Measurements from ENCODE around the gene DCAF6.

DCAF6 gene

DNA sequence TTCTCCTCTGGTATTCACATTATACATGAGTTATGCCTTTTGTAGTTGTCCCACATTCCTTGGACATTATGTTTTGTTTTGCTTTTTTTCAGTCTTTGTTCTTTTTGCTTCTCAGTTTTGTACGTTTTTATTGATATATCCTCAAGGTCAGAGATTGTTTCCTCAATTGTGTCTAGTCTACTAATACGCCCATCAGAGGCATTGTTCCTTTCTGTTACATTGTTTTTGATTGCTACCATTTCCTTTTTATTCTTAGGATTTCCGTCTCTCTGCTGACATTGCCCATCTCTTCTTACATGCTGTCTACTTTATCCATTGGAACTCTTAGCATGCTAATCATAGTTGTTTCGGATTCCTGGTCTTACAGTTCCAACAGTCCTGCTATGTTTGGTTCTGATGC, 28.2 kb downstream of the DCAF6 start:
- H3K4me3 ChIP-seq (ENCODE audit: low read depth, low read length) = no peak overlapping the region
- TF ChIP-seq, protein P1, sequence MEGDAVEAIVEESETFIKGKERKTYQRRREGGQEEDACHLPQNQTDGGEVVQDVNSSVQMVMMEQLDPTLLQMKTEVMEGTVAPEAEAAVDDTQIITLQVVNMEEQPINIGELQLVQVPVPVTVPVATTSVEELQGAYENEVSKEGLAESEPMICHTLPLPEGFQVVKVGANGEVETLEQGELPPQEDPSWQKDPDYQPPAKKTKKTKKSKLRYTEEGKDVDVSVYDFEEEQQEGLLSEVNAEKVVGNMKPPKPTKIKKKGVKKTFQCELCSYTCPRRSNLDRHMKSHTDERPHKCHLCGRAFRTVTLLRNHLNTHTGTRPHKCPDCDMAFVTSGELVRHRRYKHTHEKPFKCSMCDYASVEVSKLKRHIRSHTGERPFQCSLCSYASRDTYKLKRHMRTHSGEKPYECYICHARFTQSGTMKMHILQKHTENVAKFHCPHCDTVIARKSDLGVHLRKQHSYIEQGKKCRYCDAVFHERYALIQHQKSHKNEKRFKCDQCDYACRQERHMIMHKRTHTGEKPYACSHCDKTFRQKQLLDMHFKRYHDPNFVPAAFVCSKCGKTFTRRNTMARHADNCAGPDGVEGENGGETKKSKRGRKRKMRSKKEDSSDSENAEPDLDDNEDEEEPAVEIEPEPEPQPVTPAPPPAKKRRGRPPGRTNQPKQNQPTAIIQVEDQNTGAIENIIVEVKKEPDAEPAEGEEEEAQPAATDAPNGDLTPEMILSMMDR (IDR thresholded peaks at IDR 0.05; ENCODE audit: borderline replicate concordance, insufficient read depth, low read depth, low read length) = no peak

DNA sequence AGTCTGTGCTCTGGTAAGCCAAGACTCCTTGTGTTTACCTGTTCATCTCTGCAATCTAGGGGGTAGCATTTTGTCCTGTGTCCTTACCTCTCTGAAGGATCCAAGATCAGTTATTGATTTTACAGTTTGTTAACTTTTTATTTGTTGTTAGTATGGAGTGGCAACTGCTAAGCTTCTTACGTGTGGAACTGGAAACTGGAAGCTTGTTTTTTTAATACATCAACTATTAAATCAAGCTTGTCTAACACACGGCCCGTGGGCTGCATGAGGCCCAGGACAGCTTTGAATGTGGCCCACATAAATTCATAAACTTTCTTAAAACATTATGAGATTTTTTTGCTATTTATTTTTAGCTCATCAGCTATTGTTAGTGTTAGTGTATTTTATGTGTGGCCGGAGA, 29.6 kb downstream of the DCAF6 start:
- TF ChIP-seq, protein P1 (IDR thresholded peaks at IDR 0.05; ENCODE audit: borderline replicate concordance, insufficient read depth, low read depth, low read length) = no peak
- no peak overlapping the region for H3K4me3 ChIP-seq (ENCODE audit: low read depth, low read length)

DNA sequence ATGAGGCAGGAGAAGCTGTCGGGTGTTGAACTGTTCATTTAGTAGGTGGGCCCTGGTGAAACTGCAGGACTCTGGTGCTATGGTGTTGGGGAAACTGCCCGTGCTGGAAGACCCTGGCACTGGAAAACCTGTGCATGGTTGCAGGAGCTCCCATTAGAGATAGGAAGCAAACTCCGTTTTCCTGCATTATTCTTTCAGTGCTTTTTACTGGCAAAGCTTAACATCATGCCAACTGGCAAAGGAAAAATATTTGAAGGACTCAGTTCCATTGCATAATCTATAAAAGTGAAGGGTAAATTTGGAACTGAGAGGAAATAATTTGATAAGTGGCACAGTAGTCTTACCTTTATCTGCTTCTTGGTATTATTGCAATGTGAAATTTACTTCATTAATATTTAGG, 32.1 kb downstream of the DCAF6 start:
- H3K4me3 ChIP-seq (ENCODE audit: low read depth, low read length) = no peak overlapping the region
- TF ChIP-seq, protein P1 (IDR thresholded peaks at IDR 0.05; ENCODE audit: borderline replicate concordance, insufficient read depth, low read depth, low read length) = no peak

DNA sequence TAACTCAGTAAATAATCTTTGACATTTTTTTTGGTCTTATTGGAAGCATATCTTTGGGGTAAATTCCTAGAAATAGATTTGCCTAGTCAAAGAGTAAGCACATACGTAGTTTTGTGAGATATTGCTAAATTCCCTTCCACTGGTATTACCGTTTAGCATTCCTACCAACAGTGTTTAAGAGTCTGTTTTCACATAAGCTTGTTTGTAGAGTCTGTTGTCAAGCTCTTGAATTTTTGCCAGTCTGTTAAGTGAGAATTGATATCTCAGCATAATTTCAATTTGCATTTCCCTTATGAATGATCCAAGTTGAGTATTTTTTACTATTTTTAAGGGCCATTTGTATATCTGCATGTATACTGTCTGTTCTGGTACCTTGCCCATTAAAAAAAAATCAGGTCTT, 37.3 kb downstream of the DCAF6 start:
- no peak overlapping the region for H3K4me3 ChIP-seq (ENCODE audit: low read depth, low read length)
- TF ChIP-seq, protein P1 (IDR thresholded peaks at IDR 0.05; ENCODE audit: borderline replicate concordance, insufficient read depth, low read depth, low read length) = no peak

DNA sequence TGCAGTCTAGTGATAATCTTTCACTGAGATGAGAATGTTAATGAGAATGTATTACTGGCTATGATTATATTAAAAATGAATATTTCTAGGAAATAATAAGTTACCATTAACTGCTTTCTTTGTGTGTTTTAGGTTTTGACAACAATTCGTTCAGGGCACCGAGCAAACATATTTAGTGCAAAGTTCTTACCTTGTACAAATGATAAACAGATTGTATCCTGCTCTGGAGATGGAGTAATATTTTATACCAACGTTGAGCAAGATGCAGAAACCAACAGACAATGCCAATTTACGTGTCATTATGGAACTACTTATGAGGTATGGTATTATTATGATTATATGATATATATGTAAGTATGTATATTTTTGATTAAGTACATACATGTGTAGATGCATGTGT, 38.2 kb downstream of the DCAF6 start:
- H3K4me3 ChIP-seq (ENCODE audit: low read depth, low read length) = no peak overlapping the region
- TF ChIP-seq, protein P1 (IDR thresholded peaks at IDR 0.05; ENCODE audit: borderline replicate concordance, insufficient read depth, low read depth, low read length) = no peak

DNA sequence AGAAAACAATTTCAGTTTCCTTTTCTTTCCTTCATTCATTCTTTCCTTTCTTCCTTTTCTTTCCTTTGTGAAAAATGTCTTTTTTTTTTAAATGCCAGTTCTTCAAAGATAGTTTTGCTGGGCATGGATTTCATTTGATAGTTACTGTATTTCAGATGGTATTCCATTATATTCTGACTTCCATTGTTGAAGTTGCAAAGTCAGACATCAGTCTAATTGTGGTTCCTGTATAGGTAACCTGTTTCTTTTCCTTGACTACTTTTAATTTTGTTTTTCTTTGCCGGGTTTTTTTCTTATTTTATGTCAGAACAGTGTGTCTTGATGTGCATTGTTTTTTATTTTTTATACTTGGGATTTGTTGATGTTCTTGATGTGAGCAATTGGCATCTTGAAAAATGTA, 40.8 kb downstream of the DCAF6 start:
- no peak overlapping the region for H3K4me3 ChIP-seq (ENCODE audit: low read depth, low read length)
- TF ChIP-seq, protein P1 (IDR thresholded peaks at IDR 0.05; ENCODE audit: borderline replicate concordance, insufficient read depth, low read depth, low read length) = no peak

DNA sequence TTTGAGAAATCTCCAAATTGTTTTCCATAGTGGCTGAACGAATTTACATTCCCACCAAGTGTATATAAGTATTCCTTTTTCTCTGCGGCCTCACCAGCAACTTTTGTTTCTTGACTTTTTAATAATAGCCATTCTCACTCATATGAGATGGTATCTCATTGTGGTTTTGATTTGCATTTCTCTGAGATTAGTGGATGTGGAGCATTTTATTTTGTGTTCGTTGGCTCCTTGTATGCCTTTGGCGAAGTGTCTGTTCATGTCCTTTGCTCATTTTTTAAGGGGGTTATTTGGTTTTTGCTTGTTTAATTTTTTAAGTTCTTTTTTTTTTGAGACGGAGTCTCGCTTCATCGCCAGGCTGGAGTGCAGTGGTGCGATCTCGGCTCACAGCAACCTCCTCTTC, 45.5 kb downstream of the DCAF6 start:
- no peak overlapping the region for H3K4me3 ChIP-seq (ENCODE audit: low read depth, low read length)
- TF ChIP-seq, protein P1 (IDR thresholded peaks at IDR 0.05; ENCODE audit: borderline replicate concordance, insufficient read depth, low read depth, low read length) = no peak

All from GM12875 (cell line).